GOT3 (cell line): Measurements from ENCODE around the gene ACO2.
"Not testable (repeated sequence)": the region's sequence is repeated elsewhere in the genome, so short reads cannot be mapped to it uniquely, and the experiment has no call there.

Experiments used
- DNase-seq: peaks from one replicate; lab custom pipeline; 2025; ENCODE audit warnings: mixed read lengths; lab: John Stamatoyannopoulos, UW

Gene ACO2

GRCh38 chr22:41448189-41448808 is 20.6 kb upstream of the ACO2 start:
- DNase-seq = peak; percentile 83

- DNase-seq = no peak
Measured at GRCh38 chr22:41458161-41458728, 10.7 kb upstream of the ACO2 start.

- DNase-seq = no peak
Measured at GRCh38 chr22:41459431-41459830, 9.5 kb upstream of the ACO2 start.

GRCh38 chr22:41460071-41460470 is 8.8 kb upstream of the ACO2 start:
- DNase-seq = not testable (repeated sequence)

- no peak for DNase-seq
Measured at GRCh38 chr22:41461901-41462300, 7.0 kb upstream of the ACO2 start.

GRCh38 chr22:41469218-41469851 is 418 bp downstream of the ACO2 start:
- DNase-seq = no peak

- DNase-seq = no peak
Measured at GRCh38 chr22:41470886-41471285, 2.0 kb downstream of the ACO2 start.

GRCh38 chr22:41471568-41471967 is 2.7 kb downstream of the ACO2 start:
- no peak for DNase-seq

GRCh38 chr22:41474872-41475451 is 6.0 kb downstream of the ACO2 start:
- DNase-seq = no peak

- DNase-seq = no peak
Measured at GRCh38 chr22:41478473-41478872, 9.6 kb downstream of the ACO2 start.

GRCh38 chr22:41478891-41479521 is 10.1 kb downstream of the ACO2 start:
- DNase-seq = no peak

- no peak for DNase-seq
Measured at GRCh38 chr22:41479671-41480396, 10.9 kb downstream of the ACO2 start.

- DNase-seq = no peak
Measured at GRCh38 chr22:41480397-41480735, 11.4 kb downstream of the ACO2 start.

- DNase-seq = no peak
Measured at GRCh38 chr22:41481131-41481830, 12.4 kb downstream of the ACO2 start.

GRCh38 chr22:41481925-41482318 is 13.0 kb downstream of the ACO2 start:
- DNase-seq = no peak

- no peak for DNase-seq
Measured at GRCh38 chr22:41482319-41482935, 13.5 kb downstream of the ACO2 start.

- no peak for DNase-seq
Measured at GRCh38 chr22:41485033-41485432, 16.1 kb downstream of the ACO2 start.

- no peak for DNase-seq
Measured at GRCh38 chr22:41487037-41487935, 18.4 kb downstream of the ACO2 start.

- DNase-seq = no peak
Measured at GRCh38 chr22:41488076-41488475, 19.2 kb downstream of the ACO2 start.
